Stimulated activated CD4-positive, alpha-beta T cell treated with anti-CD3 and anti-CD28 coated beads, TNF-alpha, amount 100 ng/mL, for 1 hour (primary cell): ENCODE results near the gene NACA2.
A peak's percentile ranks its signal among the peaks of the same experiment; 100 is the strongest.
"Not testable (repeated sequence)": the region's sequence is repeated elsewhere in the genome, so short reads cannot be mapped to it uniquely, and the experiment has no call there.

ENCODE experiments used
- DNase-seq, 3 donors: peaks; one replicate each; pipeline ENCODE4 v3.0.0-alpha.2; 2020; ENCODE audit warnings: low read depth in 3 of 3, low spot score in 1 of 3

The NACA2 gene

GRCh38 chr17:61591018-61591417 lies at the start of gene NACA2:
TSS of gene NACA2 (minus strand) at chr17:61591219. CDS start at chr17:61591180, 39 bp downstream.
- no peak for DNase-seq

GRCh38 chr17:61639818-61640217 lies 48.8 kb upstream of the NACA2 start:
- no peak for DNase-seq

DNA sequence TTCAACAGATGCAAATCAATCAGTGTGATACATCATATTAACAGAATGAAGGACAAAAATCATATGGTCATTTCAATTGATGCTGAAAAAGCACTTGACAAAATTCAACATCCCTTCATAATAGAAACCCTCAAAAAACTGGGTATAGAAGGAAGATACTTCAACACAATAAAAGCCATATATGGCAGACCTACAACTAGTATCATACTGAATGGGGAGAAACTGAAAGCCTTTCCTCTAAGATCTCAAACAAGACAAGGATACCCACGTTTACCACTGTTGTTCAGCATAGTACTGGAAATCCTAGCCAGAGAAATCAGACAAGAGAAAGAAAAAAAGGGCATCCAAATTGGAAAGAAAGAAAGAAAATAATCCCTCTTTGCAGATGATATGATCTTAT lies 47.1 kb upstream of the NACA2 start:
- DNase-seq = no peak

DNA sequence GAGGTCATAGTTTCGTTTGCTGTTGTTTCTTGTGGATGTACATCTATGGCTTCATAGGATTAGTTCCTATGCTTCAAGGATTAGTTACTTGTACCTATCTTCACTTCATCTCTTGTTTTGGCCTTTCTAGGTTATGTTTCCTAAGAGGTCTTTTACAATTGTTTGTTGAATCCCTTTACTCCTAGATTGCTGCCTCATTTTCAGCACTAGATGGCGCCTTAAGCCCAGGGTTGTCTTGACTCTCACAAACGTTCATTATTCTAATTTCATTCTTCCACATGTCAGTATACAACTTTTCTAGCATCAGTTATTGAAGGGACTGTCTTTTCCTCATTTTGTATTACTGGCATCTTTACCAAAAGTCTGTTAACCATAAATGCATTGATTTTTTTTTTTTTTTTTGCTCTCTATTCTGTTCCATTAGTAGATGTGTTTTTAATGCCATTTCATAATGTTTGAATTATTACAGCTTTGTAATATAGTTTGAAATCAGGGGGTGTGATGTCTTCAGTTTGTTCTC lies 45.0 kb upstream of the NACA2 start:
- peak in 2 of 3 donors; percentile 3 to 5 for DNase-seq

DNA sequence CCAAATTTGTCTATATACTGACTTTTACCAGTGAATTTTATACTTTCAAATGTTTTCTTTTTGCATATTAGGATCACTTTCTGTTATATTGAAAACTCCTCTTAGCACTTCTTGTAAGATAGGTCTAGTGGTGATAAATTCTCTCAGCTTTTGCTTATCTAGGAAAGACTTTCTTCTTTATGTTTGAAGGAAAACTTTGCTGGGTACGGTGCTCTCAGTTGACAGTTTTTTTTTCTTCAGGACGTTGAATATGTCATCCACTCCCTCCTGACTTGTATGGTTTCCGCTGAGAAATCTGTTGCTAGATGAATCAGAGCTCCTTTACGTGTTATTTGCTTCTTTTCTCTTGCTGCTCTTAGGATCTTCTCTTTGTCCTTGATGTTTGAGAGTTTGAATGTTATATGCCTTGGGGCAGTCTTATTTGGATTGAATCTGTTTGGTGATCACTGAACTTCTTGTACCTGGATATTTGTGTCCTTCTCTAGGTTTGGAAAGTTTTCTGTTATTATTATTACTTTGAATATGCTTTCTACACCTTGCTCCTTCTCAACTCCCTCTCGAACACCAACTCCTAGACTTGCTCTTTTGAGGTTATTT lies 44.0 kb upstream of the NACA2 start:
- DNase-seq = no peak

GRCh38 chr17:61634011-61634539 lies 43.1 kb upstream of the NACA2 start:
- DNase-seq = no peak

DNA sequence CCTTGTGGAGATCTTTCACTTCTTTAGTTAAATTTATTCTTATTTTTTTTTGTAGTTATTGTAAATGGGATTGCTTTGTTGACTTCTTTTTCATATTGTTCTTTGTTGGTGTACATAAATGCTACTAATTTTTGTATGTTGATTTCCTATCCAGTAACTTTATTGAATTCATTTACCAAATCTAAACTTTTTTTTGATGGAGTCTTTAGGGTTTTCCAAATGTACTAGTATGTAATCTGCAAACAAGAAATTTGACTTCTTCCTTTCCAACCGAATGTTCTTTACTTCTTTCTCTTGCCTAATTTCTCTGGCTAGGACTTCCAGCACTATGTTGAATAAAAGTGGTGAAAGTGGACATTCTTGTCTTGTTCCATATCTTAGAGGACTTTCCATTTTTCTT lies 41.8 kb upstream of the NACA2 start:
- DNase-seq = no peak

GRCh38 chr17:61631800-61632199 lies 40.8 kb upstream of the NACA2 start:
- no peak for DNase-seq

- not testable (repeated sequence) for DNase-seq
Measured at GRCh38 chr17:61628158-61628557, 37.1 kb upstream of the NACA2 start.

- no peak for DNase-seq
Measured at GRCh38 chr17:61627658-61628057, 36.6 kb upstream of the NACA2 start.

GRCh38 chr17:61627125-61627524 lies 36.1 kb upstream of the NACA2 start:
- DNase-seq = no peak

GRCh38 chr17:61625564-61625963 lies 34.5 kb upstream of the NACA2 start:
- DNase-seq = no peak

DNA sequence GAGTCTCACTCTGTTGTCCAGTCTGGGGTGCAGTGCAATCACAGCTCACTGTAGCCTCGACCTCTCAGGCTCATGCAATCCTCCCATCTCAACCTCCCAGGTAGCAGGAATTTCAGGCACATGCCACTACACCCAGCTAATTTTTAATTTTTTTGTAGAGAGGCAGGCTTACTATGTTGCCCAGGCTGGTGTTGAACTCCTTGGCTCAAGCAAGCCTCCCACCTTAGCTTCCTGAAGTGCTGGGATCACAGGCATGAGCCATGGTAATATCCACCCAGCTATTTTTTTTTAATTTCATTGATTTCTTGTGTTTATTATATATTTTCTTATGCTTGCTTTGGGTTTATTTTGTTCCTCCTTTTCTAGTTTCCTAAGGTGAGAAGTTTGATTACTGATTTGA lies 33.9 kb upstream of the NACA2 start:
- no peak for DNase-seq

DNA sequence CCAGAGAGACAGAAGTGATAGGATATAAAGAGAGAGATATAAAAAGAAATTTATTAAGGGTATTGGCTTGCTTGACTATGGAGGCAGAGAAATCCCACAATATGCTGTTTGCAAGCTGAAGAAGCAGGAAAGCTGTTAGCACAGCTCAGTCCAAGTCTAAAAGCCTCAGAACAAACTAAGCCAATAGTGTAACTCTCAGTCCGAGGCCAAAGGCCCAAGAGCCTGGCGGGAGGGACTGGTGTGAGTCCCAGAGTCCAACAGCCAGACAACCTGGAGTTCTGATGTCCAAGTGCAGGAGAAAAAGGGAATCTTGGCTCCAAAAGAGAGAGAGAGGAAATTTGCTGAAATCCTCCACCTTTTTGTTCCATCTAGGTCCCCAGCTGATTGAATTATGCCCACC lies 30.3 kb upstream of the NACA2 start:
- no peak for DNase-seq

DNA sequence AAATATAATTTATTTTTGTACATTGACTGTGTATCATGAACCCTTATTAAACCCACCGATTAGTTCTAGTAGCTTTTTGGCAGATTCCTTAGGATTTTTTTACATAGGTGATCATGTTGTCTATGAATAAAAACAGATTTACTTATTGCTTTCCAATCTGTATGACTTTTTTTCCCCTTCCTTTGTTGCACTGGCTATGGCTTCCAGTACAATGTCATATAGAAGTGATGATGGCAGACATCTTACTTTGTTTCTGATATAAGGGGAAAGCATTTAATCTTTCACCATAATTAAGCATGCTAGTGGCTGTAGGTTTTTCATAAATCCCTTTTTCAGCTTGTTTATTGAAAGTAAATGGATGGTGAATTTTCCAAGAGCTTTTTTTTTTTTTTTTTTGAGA lies 28.9 kb upstream of the NACA2 start:
- DNase-seq = no peak

DNA sequence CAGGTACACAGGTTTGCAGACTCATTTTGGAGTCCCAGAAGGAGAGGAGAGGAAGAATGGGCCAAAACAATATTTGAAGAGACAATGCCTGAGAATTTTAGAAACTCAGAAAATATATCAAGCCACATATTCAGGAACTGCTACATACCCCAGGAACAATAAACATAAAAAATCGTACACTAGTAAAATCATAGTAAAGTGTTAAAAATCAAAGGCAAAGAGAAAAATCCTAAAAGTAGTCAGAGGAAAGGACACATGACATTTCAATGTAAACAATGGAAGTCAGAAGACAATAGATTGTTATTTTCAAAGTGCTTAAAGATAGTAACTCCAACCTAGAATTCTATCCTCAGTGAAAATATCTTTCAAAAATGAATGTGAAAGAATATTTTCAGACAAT lies 28.5 kb upstream of the NACA2 start:
- no peak for DNase-seq

DNA sequence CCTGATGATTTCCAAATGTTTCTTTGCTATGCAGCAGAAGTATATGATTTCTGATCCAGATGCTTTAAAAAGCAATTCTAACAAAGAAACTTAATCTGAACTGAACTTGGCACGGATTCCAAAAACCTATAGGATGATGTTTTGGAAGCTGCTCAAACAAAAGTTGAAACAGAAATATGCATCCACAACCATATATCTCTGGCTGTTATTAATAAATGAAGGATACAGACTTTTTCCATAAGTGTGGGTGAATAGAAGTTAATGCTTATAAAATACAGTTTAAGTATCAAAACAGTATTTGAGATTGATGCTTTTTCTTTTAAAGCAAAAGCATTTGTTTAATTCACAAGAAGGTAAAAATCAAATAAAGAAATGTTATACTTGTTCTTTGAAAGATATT lies 27.9 kb upstream of the NACA2 start:
- no peak for DNase-seq

GRCh38 chr17:61617330-61617729 lies 26.3 kb upstream of the NACA2 start:
- DNase-seq = no peak

DNA sequence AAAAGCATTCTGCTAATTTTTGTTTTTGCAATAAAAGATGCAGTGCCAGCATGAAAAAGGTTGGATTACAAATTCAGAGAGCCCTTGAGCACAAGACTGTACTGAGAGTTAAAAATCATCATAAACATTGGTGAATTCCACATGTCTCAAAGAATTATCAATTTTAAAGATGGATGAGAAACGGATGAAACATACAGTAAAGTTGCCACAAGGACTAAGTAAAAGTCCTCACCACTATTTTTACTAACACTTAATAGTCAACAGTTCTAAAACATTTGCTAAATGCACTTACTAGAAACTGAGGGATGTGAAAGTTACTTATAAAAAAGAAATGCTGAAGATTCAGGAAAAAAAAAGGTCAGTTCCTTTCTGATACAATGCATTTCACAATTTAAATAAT lies 25.8 kb upstream of the NACA2 start:
- DNase-seq = no peak

DNA sequence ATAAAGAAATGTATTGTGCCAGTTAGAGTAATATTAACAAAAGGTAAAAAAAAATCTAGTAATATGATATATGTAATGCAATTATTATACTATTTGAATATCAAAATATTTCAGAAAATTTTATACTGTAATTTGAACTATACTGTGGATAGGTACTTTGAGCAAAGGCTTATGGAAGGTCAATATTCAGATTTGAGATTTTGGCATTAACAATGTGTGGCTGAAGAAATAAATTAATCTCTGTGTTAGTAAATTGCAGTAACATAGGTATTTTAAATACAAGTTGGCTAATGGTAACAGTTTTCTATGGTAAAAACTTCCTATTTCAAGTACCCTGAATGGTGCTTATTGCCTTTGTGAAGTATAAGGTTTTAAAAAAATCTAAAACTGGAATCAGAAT lies 23.2 kb upstream of the NACA2 start:
- no peak for DNase-seq

- no peak for DNase-seq
Measured at GRCh38 chr17:61611323-61611722, 20.3 kb upstream of the NACA2 start.

- DNase-seq = no peak
Measured at GRCh38 chr17:61605692-61606091, 14.7 kb upstream of the NACA2 start.

DNA sequence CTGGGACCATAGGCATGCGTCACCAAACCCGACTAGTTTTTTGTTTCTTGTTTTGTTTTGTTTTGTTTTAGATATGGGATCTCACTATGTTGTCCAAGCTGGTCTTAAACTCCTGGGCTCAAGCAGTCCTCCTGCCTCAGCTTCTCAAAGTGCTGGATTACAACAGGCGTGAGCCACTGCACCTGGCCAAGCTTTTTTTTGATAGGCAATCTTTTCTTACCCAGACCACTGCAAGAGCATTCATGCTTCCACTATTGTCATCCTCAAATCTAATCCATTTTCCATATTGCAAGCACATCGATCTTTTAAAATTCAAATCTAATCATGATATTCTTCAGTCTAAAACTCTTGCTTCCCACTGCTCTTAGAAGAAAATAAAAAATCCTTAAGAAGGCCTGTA lies 10.3 kb upstream of the NACA2 start:
- no peak for DNase-seq
